Cardiac fibroblast (primary cell): ENCODE measurements around the gene FAM13A.

Experiments
- DNase-seq, 2 donors: peaks; one replicate each; pipeline versions ENCODE4 v3.0.0 to v3.0.0-alpha.2; 2010; ENCODE audit warnings: low read depth in 2 of 2
- H3K4me3 ChIP-seq, 2 donors: replicated peaks in 1 of 2; 1 replicate in 1 of 2; 2 replicates in 1 of 2; pipeline ENCODE4 v1.5.1; 2011; ENCODE audit warnings: low read depth in 2 of 2, low read length in 2 of 2, mild to moderate bottlenecking in 2 of 2, moderate library complexity in 1 of 2
- CTCF ChIP-seq: IDR thresholded peaks from one replicate; pipeline ENCODE4 v1.5.1; 2011; ENCODE audit warnings: low read depth, mild to moderate bottlenecking, low read length, inconsistent platforms

The FAM13A gene

GRCh38 chr4:89044147-89044900, 12.7 kb downstream of the FAM13A start:
- TF ChIP-seq CTCF = no peak
- DNase-seq = no peak
- no peak overlapping the region for H3K4me3 ChIP-seq

GRCh38 chr4:89042055-89042454, 14.9 kb downstream of the FAM13A start:
- no peak for DNase-seq
- no peak for TF ChIP-seq CTCF
- no peak overlapping the region for H3K4me3 ChIP-seq

- peak in 1 of 2 donors; percentile 16 for DNase-seq
- H3K4me3 ChIP-seq = no peak overlapping the region
- no peak for TF ChIP-seq CTCF
Observed at GRCh38 chr4:89039730-89040338, 17.2 kb downstream of the FAM13A start.

DNA sequence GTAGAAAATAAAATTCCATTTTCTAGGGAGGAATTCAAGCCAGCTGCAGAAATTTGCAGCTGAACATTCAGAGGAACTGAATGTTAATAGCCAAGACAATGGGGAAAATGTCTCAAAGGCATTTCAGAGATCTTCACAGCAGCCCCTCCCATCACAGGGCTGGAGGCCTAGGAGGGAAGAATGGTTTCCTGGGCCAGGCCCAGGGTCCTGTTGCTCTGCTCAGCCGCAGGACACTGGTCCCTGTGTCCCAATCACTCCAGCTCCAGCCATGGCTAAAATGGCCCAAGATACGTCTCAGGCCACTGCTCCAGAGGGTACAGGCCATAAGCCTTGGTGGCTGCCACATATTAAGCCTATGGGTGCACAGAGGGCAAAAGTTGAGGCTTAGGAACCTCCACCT, 20.4 kb downstream of the FAM13A start:
- TF ChIP-seq CTCF = no peak
- no peak for DNase-seq
- no peak overlapping the region for H3K4me3 ChIP-seq

GRCh38 chr4:89031272-89031671, 25.7 kb downstream of the FAM13A start:
- no peak for DNase-seq
- no peak overlapping the region for H3K4me3 ChIP-seq
- TF ChIP-seq CTCF = no peak

GRCh38 chr4:89029591-89029990, 27.4 kb downstream of the FAM13A start:
- no peak for DNase-seq
- no peak for TF ChIP-seq CTCF
- no peak overlapping the region for H3K4me3 ChIP-seq

DNA sequence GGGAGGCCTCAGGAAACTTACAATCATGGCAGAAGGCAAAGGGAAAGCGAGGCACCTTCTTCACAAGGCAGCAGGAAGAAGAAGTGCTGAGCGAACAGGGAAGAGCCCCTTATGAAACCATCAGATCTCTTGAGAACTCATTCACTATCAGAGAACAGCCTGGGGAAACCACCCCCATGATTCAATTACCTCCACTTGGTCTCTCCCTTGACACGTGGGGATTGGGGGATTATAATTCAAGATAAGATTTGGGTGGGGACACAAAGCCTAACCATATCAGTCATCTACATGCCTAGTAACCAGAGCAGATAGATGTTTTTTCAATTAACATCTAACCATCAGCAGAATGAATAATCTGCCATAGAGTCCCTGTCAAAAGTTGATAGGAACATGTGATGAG, 30.4 kb downstream of the FAM13A start:
- no peak overlapping the region for H3K4me3 ChIP-seq
- no peak for TF ChIP-seq CTCF
- DNase-seq = no peak
